ENCODE results near the gene LALBA.
"Not testable (repeated sequence)": the region's sequence is repeated elsewhere in the genome, so short reads cannot be mapped to it uniquely, and the experiment has no call there.

LALBA gene

GRCh38 chr12:48527891-48528670 is 41.8 kb downstream of the LALBA start:
- DNase-seq = no peak

DNA sequence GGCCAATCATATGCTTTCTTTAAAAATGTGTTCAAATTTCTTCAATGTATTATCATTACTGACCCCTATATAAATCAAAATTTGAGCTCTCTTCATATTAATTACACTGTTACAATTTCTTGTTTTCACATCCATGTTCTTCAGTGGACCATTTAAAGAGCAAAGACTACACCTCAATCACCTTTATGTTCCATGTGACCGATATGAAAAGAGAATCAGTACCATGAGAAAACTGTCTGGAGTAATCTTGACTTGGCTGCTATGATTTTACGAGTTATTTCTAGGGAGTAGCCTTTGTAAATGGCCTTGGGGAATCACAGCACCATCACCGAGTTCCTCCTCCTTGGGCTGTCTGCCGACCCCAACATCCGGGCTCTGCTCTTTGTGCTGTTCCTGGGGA is 44.5 kb downstream of the LALBA start, which contains the start of gene OR8S1:
OR8S1 (plus strand) TSS at position 301 of the 400 bp plus-strand sequence; CDS start at position 301, 0 bp downstream.
- DNase-seq = no peak

DNA sequence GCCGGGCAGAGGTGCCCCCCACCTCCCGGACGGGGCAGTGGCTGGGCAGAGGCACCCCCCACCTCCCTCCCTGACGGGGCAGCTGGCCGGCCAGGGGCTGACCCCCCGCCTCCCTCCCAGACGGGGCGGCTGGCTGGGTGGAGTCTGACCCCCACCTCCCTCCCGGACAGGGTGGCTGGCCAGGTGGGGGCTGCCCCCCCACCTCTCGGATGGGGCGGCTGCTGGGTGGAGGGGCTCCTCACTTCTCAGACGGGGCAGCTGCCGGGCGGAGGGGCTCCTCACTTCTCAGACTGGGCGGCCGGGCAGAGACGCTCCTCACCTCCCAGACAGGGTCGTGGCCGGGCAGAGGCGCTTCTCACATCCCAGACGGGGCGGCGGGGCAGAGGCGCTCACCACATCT is 49.5 kb downstream of the LALBA start:
- not testable (repeated sequence) for DNase-seq

Measured in activated CD8-positive, alpha-beta memory T cell treated with anti-CD3 and anti-CD28 coated beads, Interleukin-2, amount 50 U/mL, for 48 hours (primary cell).